Measurements from ENCODE around the gene GLTPD2. TPM values are rescaled to one million over a fixed set of nuclear protein-coding genes. Genes with fewer than 3 reads are reported as not detected.

Gene GLTPD2
- total RNA-seq, 1 donor from 2014 or later: not detected

DNA sequence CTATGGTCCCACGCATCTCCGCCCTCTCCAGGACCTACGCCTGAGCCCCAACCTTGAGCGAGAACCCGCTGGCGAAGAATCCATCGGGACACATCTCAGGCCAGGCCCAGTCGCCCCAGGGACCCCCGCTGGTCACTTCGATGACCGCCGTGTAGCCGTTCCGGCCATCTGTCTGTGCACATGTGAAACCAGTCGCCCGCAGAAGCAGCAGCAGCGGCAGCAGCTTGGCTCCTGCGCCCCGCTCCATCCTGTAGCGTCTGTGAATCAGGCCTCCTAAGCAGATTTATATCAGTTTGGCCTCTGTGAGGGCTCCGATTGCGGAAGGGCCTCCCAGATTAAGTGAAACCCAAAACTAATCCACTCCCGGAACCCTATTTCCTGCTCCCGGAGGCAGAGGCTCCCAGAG lies 2.7 kb upstream of the GLTPD2 start, which contains the start of gene VMO1:
Gene VMO1 (minus strand): TSS at position 259 of the 406 bp plus-strand sequence. CDS start 12 bp downstream, at position 247.
- intact Hi-C loops (cut with DNase I): loop anchor here (5.0 kb wide), 1 partner anchor 54 kb away; the partner anchor contains the start of gene MED11
- Histone ChIP-seq H3K4me3 (peak within 1 kb of the TSS; percentile 38 to 53), H3K36me3 (no peaks in the 10 kb centered on the region), H3K27ac (no peak within 1 kb of the TSS), H3K9me3 (no peaks in the 10 kb centered on the region), H3K27me3 (no peaks in the 10 kb centered on the region), H3K4me1 (peaks cover 9 to 31% of the 10 kb centered on the region in 2 donors)
- peak in 1 of 2 donors; percentile 69 for DNase-seq (ENCODE audit: low spot score in 2 of 2)
- TF ChIP-seq CTCF (IDR thresholded peaks at IDR 0.05): no peak

DNA sequence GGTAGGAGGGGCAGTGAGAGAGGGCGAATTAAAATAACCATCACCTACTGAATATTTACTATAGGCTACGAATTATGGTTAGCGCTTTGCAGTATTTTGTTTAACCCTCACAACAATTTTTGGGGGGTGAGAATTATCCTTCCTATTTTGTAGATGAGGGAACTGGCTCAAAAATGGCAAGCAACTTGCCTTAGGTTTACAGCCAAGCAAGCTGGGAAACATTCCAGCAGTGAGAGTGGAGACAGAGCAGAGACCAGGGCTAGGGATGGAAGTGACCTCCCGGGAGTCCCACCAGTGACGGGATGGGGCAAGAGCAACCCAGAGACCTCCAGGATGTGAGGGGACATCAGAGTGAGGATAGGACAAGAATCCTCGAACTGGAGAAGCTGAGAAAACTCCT lies 2.2 kb upstream of the GLTPD2 start:
- TF ChIP-seq CTCF (IDR thresholded peaks at IDR 0.05): no peak
- Histone ChIP-seq H3K27ac (no peak overlapping the region), H3K4me1 (peaks cover 9 to 31% of the 10 kb centered on the region in 2 donors), H3K27me3 (no peaks in the 10 kb centered on the region), H3K9me3 (no peaks in the 10 kb centered on the region), H3K36me3 (no peaks in the 10 kb centered on the region), H3K4me3 (peak overlapping the region; percentile 38 to 53)
- no peak for DNase-seq (ENCODE audit: low spot score in 2 of 2)
- intact Hi-C loops (cut with DNase I): loop anchor here (5.0 kb wide), 1 partner anchor 54 kb away; the partner anchor contains the start of gene MED11

DNA sequence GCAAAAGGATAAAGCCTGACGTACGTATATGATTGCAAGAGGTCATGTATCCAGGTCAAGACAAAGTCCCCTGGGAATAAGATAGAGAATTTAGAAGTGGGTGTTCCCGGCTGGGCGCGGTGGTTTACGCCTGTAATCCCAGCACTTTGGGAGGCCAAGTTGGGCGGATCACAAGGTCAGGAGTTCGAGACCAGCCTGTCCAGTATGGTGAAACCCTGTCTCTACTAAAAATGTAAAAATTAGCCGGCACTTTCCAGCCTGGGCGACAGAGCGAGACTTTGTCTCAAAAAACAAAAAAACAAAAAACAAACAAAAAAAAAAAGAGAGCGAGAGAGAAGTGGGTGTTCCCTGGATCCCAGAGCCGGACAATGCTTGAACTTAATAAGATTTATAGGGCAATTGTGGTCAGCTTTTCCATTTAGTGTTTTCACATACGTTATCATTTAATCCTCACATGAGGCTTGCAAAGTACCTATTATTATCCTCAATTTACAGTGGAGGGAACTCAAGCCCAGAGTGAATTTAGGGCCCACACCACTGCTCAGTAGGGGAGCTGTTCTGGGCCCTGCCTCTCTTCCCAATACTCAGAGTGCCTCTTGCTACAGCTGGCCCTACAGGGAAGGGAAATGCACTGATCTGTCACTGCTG lies 481 bp upstream of the GLTPD2 start:
- intact Hi-C loops (cut with DNase I): loop anchor here (5.0 kb wide), 1 partner anchor 56 kb away; the partner anchor contains the start of gene MED11
- H3K27ac ChIP-seq: no peak overlapping the region
- H3K9me3 ChIP-seq: no peaks in the 10 kb centered on the region
- no peak for TF ChIP-seq CTCF (IDR thresholded peaks at IDR 0.05)
- H3K27me3 ChIP-seq: no peaks in the 10 kb centered on the region
- peaks cover 9 to 31% of the 10 kb centered on the region in 2 donors for H3K4me1 ChIP-seq
- peak overlapping the region in 1 of 2 donors; percentile 85 for H3K4me3 ChIP-seq
- no peak for DNase-seq (ENCODE audit: low spot score in 2 of 2)
- no peaks in the 10 kb centered on the region for H3K36me3 ChIP-seq

- Histone ChIP-seq H3K36me3 (no peaks in the 10 kb centered on the region), H3K4me1 (peaks cover 9 to 31% of the 10 kb centered on the region in 2 donors), H3K27ac (peak overlapping the region; percentile 94 to 96), H3K4me3 (peak overlapping the region; percentile 79 to 85), H3K9me3 (no peaks in the 10 kb centered on the region), H3K27me3 (no peaks in the 10 kb centered on the region)
- intact Hi-C loops (cut with DNase I): loop anchor here (5.0 kb wide), 1 partner anchor 57 kb away; the partner anchor contains the start of gene MED11
- no peak for DNase-seq (ENCODE audit: low spot score in 2 of 2)
- TF ChIP-seq CTCF (IDR thresholded peaks at IDR 0.05): no peak
These were observed 862 bp downstream of the GLTPD2 start for GRCh38 chr17:4789701-4789950.

DNA sequence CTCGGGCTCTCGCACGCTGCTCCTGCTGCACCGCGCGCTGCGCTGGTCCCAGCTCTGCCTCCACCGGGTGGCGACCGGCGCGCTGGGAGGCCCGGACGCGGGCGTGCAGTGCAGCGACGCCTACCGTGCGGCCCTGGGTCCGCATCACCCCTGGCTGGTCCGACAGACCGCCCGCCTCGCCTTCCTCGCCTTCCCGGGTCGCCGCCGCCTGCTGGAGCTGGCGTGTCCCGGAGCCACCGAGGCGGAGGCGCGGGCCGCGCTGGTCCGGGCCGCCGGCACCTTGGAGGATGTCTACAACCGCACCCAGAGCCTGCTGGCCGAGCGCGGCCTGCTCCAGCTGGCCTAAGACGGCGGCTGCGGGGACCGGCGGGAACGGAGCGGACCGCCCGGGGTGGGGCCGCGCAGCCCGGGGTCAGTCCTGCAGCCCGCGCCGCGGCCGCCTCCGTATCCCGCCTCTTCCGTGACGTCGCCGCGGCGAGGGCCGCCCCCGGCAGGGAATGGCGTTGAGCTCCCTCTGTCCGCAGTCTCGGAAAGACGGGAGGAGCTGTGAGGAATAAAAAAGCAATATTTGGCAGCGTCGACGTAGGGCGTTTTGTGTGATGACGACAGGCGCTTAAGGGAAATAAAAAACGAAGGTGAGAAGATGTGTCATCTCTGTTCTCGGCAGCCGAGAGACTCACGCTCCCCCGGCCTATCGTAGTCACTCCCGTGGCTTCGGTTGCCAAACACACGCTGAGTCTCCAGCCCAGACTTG lies 1.4 kb downstream of the GLTPD2 start:
- intact Hi-C loops (cut with DNase I): loop anchor here (1.0 to 5.0 kb wide), 4 partner anchors 17 to 80 kb away; partner anchors contain the start of genes ARRB2, MED11, MINK1 and PLD2
- Histone ChIP-seq H3K27me3 (no peaks in the 10 kb centered on the region), H3K4me3 (peak overlapping the region; percentile 79 to 85), H3K27ac (peak overlapping the region; percentile 94 to 96), H3K4me1 (peaks cover 9 to 30% of the 10 kb centered on the region in 2 donors), H3K36me3 (no peaks in the 10 kb centered on the region), H3K9me3 (no peaks in the 10 kb centered on the region)
- peak; percentile 60 to 94 (median 71) for TF ChIP-seq CTCF (IDR thresholded peaks at IDR 0.05)
- DNase-seq (ENCODE audit: low spot score in 2 of 2): peak; percentile 64 to 92
